Activated T-cell treated with anti-CD3 and anti-CD28 coated beads, Interleukin-2, amount 50 U/mL, for 24 hours (primary cell): ENCODE data around the gene GLRB.

ENCODE experiments used
- DNase-seq: peaks from one replicate; pipeline ENCODE4 v3.0.0-alpha.2; 2020
- H3K27ac Mint-ChIP-seq: 2 replicates; pipeline ENCODE4 v1.8.0; 2020; ENCODE audit warnings: mild to moderate bottlenecking, mixed read lengths
- H3K27me3 Mint-ChIP-seq: 2 replicates; pipeline ENCODE4 v1.8.0; 2020; ENCODE audit warnings: mixed read lengths
- H3K36me3 Mint-ChIP-seq: 2 replicates; pipeline ENCODE4 v1.8.0; 2020; ENCODE audit warnings: low read depth, mixed read lengths
- H3K4me1 Mint-ChIP-seq: 2 replicates; pipeline ENCODE4 v1.8.0; 2020; ENCODE audit warnings: low read depth, mixed read lengths
- H3K4me3 Mint-ChIP-seq: 2 replicates; pipeline ENCODE4 v1.8.0; 2020; ENCODE audit warnings: mild to moderate bottlenecking, moderate library complexity, mixed read lengths
- H3K9me3 Mint-ChIP-seq: 2 replicates; pipeline ENCODE4 v1.8.0; 2020; ENCODE audit warnings: mixed read lengths

GLRB gene

DNA sequence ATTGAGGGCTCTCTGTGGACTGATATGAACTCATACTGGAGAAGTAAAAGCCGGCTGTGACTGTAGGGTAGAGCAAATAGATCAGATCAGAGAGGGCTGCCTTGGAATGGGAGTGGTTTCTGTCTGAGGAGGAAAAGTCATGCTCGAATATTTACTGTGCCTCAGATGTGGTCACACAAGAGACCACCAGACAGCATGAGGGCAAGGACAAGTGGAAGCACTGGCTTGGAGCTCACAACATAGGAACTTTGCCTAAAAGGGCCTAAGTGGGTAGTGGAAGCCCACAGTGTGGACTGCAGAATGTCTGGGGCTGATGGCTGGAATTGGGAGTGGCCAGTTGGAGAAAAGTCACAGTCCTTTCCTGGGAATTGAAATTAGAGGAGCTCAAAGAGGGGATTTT is 19.8 kb downstream of the GLRB start:
- no peak for DNase-seq
- no peak overlapping the region for H3K27ac Mint-ChIP-seq
- no peak overlapping the region for H3K4me3 Mint-ChIP-seq
- peaks cover 10% of the 10 kb centered on the region for H3K9me3 Mint-ChIP-seq
- H3K4me1 Mint-ChIP-seq = no peaks in the 10 kb centered on the region
- no peaks in the 10 kb centered on the region for H3K36me3 Mint-ChIP-seq
- H3K27me3 Mint-ChIP-seq = no peaks in the 10 kb centered on the region

DNA sequence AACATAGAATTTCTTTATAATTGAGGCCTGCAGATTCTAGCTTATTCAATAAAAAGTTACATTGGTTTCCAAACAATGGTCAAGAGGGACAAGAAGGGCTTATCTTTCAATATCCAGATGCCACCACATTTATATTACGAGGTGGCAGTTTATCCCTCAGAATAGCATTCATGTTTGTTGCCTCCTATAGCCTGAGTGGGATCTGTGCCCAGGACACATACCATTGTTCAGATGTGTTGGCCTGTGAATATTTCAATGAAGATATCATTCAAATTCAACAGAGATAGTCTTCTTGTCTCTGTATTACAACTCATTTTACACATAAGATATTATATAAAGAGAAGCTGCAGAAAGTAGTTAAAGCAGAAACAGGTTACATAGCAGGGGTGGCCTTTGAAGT is 20.5 kb downstream of the GLRB start:
- H3K9me3 Mint-ChIP-seq = peaks cover 12% of the 10 kb centered on the region
- H3K4me3 Mint-ChIP-seq = no peak overlapping the region
- no peaks in the 10 kb centered on the region for H3K27me3 Mint-ChIP-seq
- no peaks in the 10 kb centered on the region for H3K4me1 Mint-ChIP-seq
- no peaks in the 10 kb centered on the region for H3K36me3 Mint-ChIP-seq
- no peak for DNase-seq
- H3K27ac Mint-ChIP-seq = no peak overlapping the region

GRCh38 chr4:157099506-157099905 is 23.6 kb downstream of the GLRB start:
- Mint-ChIP-seq H3K27ac (no peak overlapping the region), H3K36me3 (no peaks in the 10 kb centered on the region), H3K4me1 (no peaks in the 10 kb centered on the region), H3K9me3 (peaks cover 9% of the 10 kb centered on the region), H3K27me3 (no peaks in the 10 kb centered on the region), H3K4me3 (no peak overlapping the region)
- DNase-seq = no peak

GRCh38 chr4:157104541-157104940 is 28.6 kb downstream of the GLRB start:
- H3K4me3 Mint-ChIP-seq = no peak overlapping the region
- peaks cover 12% of the 10 kb centered on the region for H3K9me3 Mint-ChIP-seq
- no peaks in the 10 kb centered on the region for H3K27me3 Mint-ChIP-seq
- no peak overlapping the region for H3K27ac Mint-ChIP-seq
- no peaks in the 10 kb centered on the region for H3K4me1 Mint-ChIP-seq
- no peak for DNase-seq
- H3K36me3 Mint-ChIP-seq = no peaks in the 10 kb centered on the region

DNA sequence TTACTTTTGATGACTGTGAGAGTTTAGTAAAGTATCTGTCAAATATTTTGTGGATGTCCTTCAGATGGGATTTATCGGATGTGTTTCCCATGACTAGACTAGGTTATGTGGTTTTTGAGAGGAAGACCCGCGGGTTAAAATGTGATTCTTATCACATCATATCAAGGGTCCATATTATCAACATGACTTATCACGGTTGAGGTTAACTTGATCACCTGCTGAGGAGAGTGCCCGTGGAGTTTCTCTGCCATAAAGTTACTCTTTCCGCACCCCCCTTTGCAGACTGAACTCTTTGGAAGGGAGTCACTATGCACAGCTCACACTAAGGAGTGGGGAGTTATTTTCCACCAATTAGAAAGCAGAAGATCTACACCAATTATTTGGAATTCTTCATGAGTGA is 38.7 kb downstream of the GLRB start:
- no peaks in the 10 kb centered on the region for H3K36me3 Mint-ChIP-seq
- no peak overlapping the region for H3K4me3 Mint-ChIP-seq
- no peak overlapping the region for H3K27ac Mint-ChIP-seq
- no peaks in the 10 kb centered on the region for H3K27me3 Mint-ChIP-seq
- H3K9me3 Mint-ChIP-seq = no peaks in the 10 kb centered on the region
- DNase-seq = no peak
- H3K4me1 Mint-ChIP-seq = no peaks in the 10 kb centered on the region

GRCh38 chr4:157115613-157116335 is 39.8 kb downstream of the GLRB start:
- Mint-ChIP-seq H3K27me3 (no peaks in the 10 kb centered on the region), H3K4me3 (no peak overlapping the region), H3K9me3 (no peaks in the 10 kb centered on the region), H3K36me3 (no peaks in the 10 kb centered on the region), H3K4me1 (no peaks in the 10 kb centered on the region), H3K27ac (no peak overlapping the region)
- no peak for DNase-seq

GRCh38 chr4:157121401-157121800 is 45.5 kb downstream of the GLRB start:
- H3K27me3 Mint-ChIP-seq = no peaks in the 10 kb centered on the region
- no peaks in the 10 kb centered on the region for H3K36me3 Mint-ChIP-seq
- H3K9me3 Mint-ChIP-seq = no peaks in the 10 kb centered on the region
- DNase-seq = no peak
- H3K4me1 Mint-ChIP-seq = no peaks in the 10 kb centered on the region
- H3K27ac Mint-ChIP-seq = no peak overlapping the region
- no peak overlapping the region for H3K4me3 Mint-ChIP-seq

DNA sequence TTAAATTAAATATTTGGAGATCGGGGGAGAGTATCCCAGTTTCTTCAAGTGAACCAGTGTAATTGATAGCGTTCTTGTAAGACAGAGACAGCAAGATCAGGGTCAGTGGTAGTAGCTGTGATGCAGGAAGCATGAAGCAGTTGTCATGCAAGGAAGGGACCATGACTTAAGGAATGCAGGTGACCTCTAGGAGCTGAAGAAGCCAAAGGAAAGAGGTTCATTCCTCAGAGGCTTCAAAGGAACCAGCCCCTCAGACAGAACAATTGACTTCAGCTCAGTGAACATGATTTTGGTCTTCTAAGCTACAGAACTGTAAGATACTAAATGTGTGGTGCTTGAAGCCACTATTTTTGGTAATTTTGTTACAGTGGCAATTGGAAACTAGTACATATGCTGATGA is 51.6 kb downstream of the GLRB start:
- Mint-ChIP-seq H3K27me3 (no peaks in the 10 kb centered on the region), H3K4me3 (no peak overlapping the region), H3K9me3 (peaks cover 4% of the 10 kb centered on the region), H3K36me3 (no peaks in the 10 kb centered on the region), H3K4me1 (no peaks in the 10 kb centered on the region), H3K27ac (no peak overlapping the region)
- DNase-seq = no peak

DNA sequence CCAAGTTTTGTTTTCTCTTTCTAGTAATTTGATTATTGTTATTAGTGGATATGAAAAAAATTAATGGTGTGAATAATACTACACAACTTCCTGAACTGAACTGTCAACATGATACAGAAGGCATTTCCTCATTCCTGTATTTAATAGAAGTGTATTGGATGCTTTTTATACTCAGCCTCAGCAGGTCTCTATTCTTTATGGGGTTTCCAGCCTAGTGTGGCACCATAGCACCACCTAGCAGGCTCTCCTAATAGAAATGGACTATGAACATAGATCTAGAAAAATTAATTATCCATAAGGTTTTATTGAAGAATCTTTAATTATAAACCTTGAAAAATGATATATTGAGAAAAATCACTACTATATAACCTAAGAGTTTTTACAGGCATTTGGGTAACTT is 52.4 kb downstream of the GLRB start:
- H3K27ac Mint-ChIP-seq = no peak overlapping the region
- H3K9me3 Mint-ChIP-seq = peaks cover 4% of the 10 kb centered on the region
- H3K36me3 Mint-ChIP-seq = no peaks in the 10 kb centered on the region
- DNase-seq = no peak
- H3K4me3 Mint-ChIP-seq = no peak overlapping the region
- H3K27me3 Mint-ChIP-seq = no peaks in the 10 kb centered on the region
- no peaks in the 10 kb centered on the region for H3K4me1 Mint-ChIP-seq

DNA sequence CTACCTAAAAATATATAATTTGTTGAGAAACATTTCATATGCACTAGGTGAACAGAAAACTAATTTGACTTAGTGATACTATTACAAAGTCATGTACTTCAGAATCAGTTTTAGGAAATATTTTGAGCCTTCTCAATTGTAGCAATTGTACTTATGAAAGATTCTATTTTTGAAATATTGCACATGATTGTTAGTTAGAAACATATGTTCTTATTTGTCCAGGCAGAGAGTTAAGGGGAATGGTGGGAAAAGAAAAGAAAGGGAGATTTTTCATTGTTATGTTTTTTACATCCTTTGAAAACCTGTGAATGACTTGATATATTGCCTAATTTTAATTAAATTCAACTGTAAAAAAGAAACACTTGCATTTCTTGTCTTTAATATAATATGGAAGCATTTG is 66.0 kb downstream of the GLRB start:
- H3K27me3 Mint-ChIP-seq = no peaks in the 10 kb centered on the region
- H3K4me3 Mint-ChIP-seq = no peak overlapping the region
- H3K27ac Mint-ChIP-seq = no peak overlapping the region
- no peaks in the 10 kb centered on the region for H3K4me1 Mint-ChIP-seq
- H3K9me3 Mint-ChIP-seq = peaks cover 9% of the 10 kb centered on the region
- no peak for DNase-seq
- H3K36me3 Mint-ChIP-seq = no peaks in the 10 kb centered on the region

DNA sequence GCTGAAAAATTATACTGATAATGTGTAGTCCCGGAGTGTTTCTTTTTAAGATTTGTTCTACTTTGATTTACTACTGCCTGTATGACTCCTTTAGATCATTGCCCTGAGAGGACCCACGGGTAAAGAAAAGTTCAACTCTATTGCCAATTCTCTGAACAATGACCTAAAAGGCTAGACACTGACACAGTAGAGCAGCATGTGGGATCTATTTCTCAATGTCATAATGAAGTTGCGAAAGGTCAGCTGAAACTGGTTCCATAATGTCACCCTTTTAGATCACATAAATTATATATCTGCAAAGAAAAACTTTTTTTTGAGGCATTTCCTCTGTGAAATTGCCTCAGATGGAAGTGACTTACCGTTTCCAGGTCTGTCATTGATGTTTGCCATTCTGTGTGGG is 67.4 kb downstream of the GLRB start:
- H3K27ac Mint-ChIP-seq = no peak overlapping the region
- no peak for DNase-seq
- no peaks in the 10 kb centered on the region for H3K4me1 Mint-ChIP-seq
- H3K27me3 Mint-ChIP-seq = no peaks in the 10 kb centered on the region
- H3K9me3 Mint-ChIP-seq = peaks cover 14% of the 10 kb centered on the region
- no peaks in the 10 kb centered on the region for H3K36me3 Mint-ChIP-seq
- no peak overlapping the region for H3K4me3 Mint-ChIP-seq

GRCh38 chr4:157151711-157152110 is 75.8 kb downstream of the GLRB start:
- Mint-ChIP-seq H3K27me3 (no peaks in the 10 kb centered on the region), H3K36me3 (no peaks in the 10 kb centered on the region), H3K4me3 (no peak overlapping the region), H3K4me1 (no peaks in the 10 kb centered on the region), H3K27ac (no peak overlapping the region), H3K9me3 (peaks cover 21% of the 10 kb centered on the region)
- DNase-seq = no peak

GRCh38 chr4:157165935-157166610 is 90.1 kb downstream of the GLRB start:
- Mint-ChIP-seq H3K9me3 (peaks cover 2% of the 10 kb centered on the region), H3K4me3 (no peak overlapping the region), H3K27ac (no peak overlapping the region), H3K27me3 (no peaks in the 10 kb centered on the region), H3K4me1 (no peaks in the 10 kb centered on the region), H3K36me3 (no peaks in the 10 kb centered on the region)
- DNase-seq = no peak

GRCh38 chr4:157170321-157170720 is 94.4 kb downstream of the GLRB start:
- H3K36me3 Mint-ChIP-seq = no peaks in the 10 kb centered on the region
- DNase-seq = no peak
- no peaks in the 10 kb centered on the region for H3K27me3 Mint-ChIP-seq
- peaks cover 3% of the 10 kb centered on the region for H3K9me3 Mint-ChIP-seq
- H3K4me3 Mint-ChIP-seq = no peak overlapping the region
- no peaks in the 10 kb centered on the region for H3K4me1 Mint-ChIP-seq
- H3K27ac Mint-ChIP-seq = no peak overlapping the region

DNA sequence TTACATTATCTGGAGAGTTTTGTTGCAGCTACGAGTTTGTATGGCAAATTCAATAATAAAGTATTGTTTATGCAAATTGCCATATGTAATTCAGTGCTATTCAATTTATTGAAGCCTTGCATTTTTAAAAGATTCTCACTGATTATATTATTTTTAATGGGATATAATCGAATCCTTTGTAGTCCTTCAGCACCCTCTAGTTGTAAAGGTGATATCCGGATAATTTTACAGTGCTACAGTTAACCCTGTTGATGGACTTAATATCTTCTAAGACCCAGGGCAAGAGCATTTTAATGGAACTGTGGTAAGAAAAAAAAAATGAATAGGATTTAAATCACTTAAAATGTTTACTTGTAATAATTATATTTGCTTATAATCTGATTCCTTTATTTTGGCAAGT is 96.1 kb downstream of the GLRB start:
- Mint-ChIP-seq H3K27me3 (no peaks in the 10 kb centered on the region), H3K4me1 (no peaks in the 10 kb centered on the region), H3K4me3 (no peak overlapping the region), H3K9me3 (peaks cover 3% of the 10 kb centered on the region), H3K27ac (no peak overlapping the region), H3K36me3 (no peaks in the 10 kb centered on the region)
- no peak for DNase-seq
